Activated T-cell treated with anti-CD3 and anti-CD28 coated beads for 24 hours (primary cell): ENCODE data around the gene TMEM81.
A peak's percentile ranks its signal among the peaks of the same experiment; 100 is the strongest.

ENCODE experiments used
- DNase-seq: peaks from one replicate; pipeline ENCODE4 v3.0.0-alpha.2; 2020; ENCODE audit warnings: low read depth

The TMEM81 gene

DNA sequence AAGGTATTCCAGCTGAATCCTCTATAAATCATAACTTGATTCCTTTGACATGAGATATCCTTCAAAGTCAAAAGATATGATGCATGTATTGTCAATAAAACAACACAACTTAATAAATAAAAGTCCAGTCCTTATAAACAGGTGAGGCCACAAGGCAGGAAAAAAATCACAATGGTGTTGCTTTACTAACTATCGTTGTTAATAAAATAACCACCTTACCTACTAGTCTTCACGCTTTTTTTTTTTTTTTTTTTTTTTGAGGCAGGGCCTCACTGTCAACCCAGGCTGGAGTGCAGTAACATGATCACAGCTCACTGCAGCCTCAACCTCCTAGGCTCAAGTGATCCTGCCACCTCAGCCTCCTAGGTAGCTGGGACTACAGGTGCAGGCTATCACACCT lies at the start of gene TMEM81:
TSS of gene TMEM81 (minus strand) at position 101 of the 400 bp plus-strand sequence. CDS start 140 bp downstream, outside the sequence.
- no peak for DNase-seq

DNA sequence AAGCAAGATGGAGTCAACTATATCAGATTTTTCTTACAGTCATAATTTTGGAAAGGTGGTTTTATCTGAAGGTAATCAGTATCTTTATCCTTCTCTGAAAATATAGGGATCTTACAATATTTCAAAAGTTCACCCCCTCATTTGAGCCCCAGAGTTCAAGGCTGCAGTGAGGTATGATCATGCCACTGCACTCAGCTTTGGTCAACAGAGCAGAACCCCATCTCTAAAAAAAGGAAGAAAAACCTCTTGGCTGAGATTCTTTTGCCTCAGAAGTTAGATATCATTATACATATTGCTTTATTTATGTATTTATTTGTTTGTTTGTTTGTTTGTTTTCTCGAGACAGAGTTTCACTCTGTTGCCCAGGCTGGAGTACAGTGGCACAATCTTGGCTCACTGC lies 49.0 kb upstream of the TMEM81 start:
- no peak for DNase-seq

DNA sequence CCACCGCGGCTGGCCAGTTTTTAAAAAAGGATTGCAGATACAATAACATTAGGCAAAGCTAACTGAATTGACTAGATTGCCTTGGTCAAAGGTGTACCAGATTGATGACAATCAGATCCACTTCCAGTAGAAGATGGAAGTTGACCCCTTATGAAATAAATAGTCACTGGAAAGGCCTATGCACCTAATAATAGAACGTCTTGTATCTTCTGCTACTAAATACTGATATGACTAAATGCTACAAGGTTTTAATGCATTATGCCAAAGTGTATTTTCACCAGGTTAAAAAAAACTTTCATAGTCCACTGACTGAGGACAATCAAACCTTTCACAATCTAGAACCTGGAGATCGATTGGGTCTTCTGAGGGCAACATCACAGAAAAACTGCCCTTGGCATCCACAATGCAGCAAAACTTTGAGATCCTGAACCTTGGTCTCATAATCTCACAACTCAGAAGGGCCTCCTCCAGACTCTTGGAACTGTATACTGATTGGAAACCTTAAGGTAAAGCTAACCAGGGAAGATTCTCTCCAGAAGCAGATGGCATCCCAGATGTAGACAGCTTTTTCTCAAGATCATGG lies 45.3 kb upstream of the TMEM81 start:
- DNase-seq, result no peak

DNA sequence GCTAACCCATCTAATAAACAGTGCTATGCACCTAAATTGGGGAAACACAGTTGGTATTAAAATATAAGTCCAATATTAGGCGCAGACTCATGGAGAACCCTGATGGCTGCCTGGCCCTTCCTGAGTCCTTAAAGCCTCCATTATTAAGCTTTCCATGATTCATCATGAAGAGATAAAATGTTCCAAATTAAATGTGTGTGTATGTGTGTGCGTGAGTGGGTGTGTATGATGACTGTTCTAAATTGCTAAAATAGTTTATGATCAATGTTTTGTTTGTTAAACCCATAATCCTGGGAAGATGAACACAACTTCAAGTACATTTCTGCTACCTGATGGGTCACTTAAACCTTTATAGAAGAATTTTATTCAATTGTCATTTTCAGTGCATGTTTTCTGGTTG lies 43.8 kb upstream of the TMEM81 start:
- DNase-seq, result no peak

DNA sequence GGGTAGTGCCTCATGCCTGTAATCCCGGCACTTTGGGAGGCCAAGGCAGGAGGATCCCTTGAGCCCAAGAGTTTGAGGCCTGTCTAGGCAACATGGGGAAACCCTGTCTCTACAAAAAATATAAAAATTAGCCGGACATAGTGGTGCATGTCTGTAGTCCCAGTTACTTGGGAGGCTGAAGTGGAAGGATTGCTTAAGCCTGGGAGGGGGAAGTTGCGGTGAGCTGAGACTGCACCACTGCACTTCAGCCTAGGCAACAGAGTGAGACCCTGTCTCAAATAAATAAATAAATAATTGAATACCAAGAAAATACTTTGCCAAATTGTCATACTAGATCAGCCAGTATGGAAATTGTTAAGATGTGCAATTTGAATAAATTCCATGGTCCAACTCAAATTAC lies 43.4 kb upstream of the TMEM81 start:
- DNase-seq, result no peak

- DNase-seq, result no peak
Measured at GRCh38 chr1:205124726-205125125, 40.5 kb upstream of the TMEM81 start.

DNA sequence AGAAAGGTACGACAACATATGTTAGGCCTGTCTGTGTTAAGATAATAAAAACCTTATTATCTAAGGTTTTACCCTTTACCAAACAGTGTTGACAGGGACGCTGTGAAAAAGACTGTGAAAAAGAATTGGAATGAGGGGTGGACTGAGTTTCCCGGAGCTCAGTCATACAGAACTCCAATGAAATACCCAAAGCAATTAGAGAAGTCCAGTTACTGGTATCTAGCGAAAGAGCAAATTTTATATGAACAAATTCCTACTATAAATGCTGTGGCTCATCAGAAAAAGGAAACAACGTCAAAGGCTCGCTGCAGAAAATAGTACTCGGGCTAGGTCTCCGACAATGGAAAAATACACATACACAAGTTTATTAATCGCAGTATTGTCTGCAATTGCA lies 38.2 kb upstream of the TMEM81 start:
- DNase-seq, result no peak

DNA sequence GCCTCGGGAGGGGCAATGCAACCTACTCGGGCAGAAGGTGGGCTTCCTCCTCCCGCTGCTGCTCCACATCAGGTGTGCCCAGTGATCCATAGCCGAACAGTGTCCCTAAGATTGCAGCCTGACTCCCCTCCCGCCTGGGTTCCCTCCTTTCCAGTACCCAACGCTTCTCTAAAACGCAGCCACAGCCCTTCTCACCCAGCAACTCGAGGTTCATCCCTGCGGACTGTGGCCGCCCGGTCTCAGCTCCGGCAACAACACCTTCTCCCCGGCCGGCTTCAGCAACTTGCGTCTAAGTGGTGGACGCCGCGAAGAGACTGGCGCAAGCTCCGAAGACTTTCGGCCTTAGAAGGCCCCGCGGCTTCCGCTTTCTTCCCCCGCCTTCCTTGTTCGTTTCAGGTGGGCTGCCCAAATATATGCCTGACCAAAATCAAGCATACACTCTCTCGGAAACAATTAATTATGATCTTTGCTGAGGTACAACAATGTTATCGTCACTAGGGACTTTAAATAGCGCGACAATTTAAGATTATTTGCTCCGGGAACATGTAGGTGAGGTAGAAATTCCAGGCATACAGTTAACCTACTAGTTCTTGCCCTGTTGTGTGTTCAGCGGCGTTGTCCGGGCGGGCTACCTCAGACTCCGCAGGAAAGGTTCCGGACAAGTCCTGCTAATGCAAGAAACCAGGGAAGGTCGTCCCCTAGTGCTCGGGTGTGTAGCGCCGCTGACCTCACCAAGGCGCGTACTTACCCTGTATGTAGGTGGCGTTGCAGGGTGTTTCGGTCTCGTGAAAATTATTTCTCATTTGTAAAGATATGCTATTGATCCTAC lies 37.6 kb upstream of the TMEM81 start, which contains the start of gene RBBP5:
TSS of gene RBBP5 (minus strand) at position 319 of the 829 bp plus-strand sequence. CDS start at position 214, 105 bp downstream.
- peak; percentile 91 for DNase-seq

DNA sequence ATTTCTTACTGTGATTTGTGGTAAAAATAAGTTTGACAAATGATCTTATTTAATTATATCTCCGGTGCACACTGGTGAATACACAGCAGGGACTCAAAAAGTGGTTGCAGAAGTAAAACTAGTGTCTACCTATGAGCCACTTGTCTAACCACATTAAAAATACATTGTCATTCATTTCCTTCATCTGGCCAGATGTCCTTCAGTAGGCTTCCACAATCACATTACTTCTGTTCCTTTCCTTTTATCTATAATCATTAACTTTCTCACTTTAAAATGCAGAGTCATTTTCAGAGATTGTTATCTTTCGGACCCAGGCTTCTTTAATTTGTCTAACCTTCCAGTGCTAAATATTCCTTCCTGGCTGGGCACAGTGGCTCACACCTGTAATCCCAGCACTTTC lies 34.5 kb upstream of the TMEM81 start:
- DNase-seq, result no peak

DNA sequence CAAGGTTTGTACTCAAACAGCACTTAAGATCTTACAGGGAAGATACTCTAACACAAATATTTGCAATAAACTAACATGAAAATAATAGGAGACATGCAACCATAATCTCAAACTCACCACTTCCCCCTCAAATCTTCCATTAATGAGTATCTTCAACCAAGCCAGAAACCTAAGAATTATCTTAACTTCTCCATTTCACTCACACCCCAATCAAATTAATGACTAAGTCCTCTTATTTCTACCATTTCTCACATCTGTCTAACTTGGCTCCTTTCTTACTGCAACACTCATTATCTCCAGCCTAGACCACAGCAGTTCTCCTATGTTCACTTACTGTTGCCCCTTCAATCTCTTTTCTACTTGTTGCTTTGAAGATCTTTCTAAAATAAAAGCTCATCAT lies 27.1 kb upstream of the TMEM81 start:
- no peak for DNase-seq

DNA sequence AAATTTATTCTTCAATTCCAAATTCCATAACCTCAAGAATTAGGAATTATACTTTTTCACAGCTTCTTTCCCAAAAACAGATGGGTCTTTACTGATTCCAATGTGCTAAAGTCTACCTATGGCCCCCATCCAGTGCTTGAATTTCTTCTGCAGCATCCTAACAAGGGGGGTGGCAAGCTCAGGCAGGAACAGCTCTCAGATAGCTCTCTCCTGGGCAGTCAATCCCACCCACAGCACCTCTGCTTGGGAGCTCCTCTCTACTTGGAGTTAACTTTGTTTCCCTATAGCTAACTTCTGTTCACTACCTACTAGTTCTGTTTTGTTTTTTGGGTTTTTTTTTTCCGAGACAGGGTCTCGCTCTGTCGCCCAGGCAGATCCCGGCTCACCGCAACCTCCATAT lies 25.5 kb upstream of the TMEM81 start:
- DNase-seq, result no peak

DNA sequence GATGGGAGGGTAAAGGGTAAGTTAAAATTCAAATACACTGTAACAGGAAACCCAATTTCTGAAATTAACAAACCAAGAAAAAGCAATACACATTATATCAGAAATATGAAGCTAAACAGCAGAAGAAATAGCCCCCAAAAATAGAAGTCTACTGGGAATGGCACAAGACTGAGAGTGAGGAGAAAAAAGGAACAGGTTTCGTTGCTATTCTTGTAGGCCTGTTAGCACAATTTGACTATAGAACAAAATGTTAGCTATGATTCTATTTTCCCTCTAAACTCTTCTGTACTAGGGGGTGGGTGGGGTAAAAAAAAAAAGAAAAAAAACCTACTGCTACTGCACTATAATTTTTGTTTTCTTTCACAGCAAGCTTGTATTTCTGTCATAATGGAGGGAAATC lies 25.0 kb upstream of the TMEM81 start:
- no peak for DNase-seq

DNA sequence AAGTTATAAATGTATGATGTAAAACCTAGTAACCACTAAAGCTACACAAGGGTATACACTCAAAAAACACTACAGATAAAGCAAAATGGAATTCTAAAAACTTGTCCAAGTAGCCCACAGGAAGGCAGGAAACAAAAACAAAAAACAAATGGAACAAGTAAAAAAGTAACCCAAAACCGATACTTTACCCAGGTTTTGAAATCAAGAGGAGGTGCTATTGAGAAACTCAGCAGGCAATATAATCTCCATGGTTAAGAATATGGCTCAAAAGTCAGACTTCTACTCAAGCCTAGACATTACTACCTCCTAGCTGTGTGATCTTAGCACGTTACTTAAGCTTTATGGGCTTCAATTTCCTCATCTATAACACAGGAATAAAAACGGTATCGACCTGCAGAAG lies 24.2 kb upstream of the TMEM81 start:
- DNase-seq, result no peak

GRCh38 chr1:205107327-205107726 lies 23.1 kb upstream of the TMEM81 start:
- no peak for DNase-seq

GRCh38 chr1:205102404-205102803 lies 18.1 kb upstream of the TMEM81 start:
- DNase-seq, result no peak

- no peak for DNase-seq
Measured at GRCh38 chr1:205098242-205098641, 14.0 kb upstream of the TMEM81 start.

- no peak for DNase-seq
Measured at GRCh38 chr1:205095422-205095821, 11.2 kb upstream of the TMEM81 start.

- DNase-seq, result no peak
Measured at GRCh38 chr1:205091043-205091740, 6.9 kb upstream of the TMEM81 start.

DNA sequence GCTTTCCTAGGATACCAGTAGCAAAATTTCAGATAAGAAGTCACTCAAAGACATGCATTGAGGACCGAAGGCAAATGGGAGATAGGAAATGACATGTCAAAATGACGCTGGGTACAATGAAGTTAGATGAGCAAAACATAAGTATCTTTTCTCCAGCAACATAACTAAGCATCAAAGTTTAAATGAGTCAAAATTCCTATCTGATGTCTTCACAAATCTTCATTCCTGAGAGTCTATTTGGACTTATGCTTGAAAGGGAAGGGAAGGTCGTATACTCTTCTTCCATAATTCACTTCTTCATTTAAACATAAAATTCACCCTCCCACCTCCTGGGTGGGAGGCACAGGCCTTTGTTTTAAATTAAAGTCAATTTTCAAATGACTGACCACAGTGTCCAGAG lies 4.1 kb upstream of the TMEM81 start:
- no peak for DNase-seq

DNA sequence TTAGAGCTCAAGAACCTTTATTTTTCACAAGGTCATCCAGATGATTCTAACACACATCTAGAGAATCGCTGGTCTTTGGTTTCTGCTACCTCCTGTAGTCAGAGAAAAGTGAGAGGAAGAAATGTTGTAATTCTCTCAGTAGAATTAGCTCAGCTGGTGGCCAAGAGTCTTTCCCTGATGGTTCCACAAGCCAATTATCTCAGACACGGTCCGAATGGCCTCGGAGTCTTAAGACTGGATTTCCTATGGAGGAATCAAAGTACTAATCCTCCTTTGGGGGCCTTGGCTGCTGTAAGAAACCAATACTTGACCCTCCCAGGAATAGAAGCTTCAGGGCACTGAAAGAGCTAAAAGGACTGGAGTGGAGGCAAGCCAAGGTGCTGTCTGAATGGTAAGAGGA lies 1.8 kb downstream of the TMEM81 start:
- DNase-seq, result no peak

GRCh38 chr1:205077934-205078311 lies 6.3 kb downstream of the TMEM81 start:
- no peak for DNase-seq

GRCh38 chr1:205077158-205077933 lies 6.9 kb downstream of the TMEM81 start:
- no peak for DNase-seq
